ENCODE data around the gene BIRC7. TPM values are rescaled to one million over a fixed set of nuclear protein-coding genes. Genes with fewer than 3 reads are reported as not detected.

Gene BIRC7
- total RNA-seq, 1 donor from 2014 or later: not detected

GRCh38 chr20:63284981-63285524 is 49.3 kb downstream of the BIRC7 start:
- DNase-seq (ENCODE audit: missing footprints) (no peak), ATAC-seq (no peak)
- intact Hi-C loops (cut with DNase I): no loop called here

- intact Hi-C loops (cut with DNase I): no loop called here
- ATAC-seq (no peak), DNase-seq (ENCODE audit: missing footprints) (peak; percentile 61)
These were observed 50.2 kb downstream of the BIRC7 start for GRCh38 chr20:63285636-63286615.

GRCh38 chr20:63286781-63287696 is 51.3 kb downstream of the BIRC7 start:
- ATAC-seq (no peak), DNase-seq (ENCODE audit: missing footprints) (peak; percentile 57)
- intact Hi-C loops (cut with DNase I): no loop called here

- no peak for ATAC-seq
- peak; percentile 67 for DNase-seq (ENCODE audit: missing footprints)
- intact Hi-C loops (cut with DNase I): no loop called here
These were observed 52.2 kb downstream of the BIRC7 start for GRCh38 chr20:63287697-63288580.

GRCh38 chr20:63288581-63289251 is 53.0 kb downstream of the BIRC7 start:
- intact Hi-C loops (cut with DNase I): no loop called here
- ATAC-seq (no peak), DNase-seq (ENCODE audit: missing footprints) (peak; percentile 71)

- intact Hi-C loops (cut with DNase I): no loop called here
- no peak for ATAC-seq
- peak; percentile 37 for DNase-seq (ENCODE audit: missing footprints)
These were observed 53.8 kb downstream of the BIRC7 start for GRCh38 chr20:63289311-63290135.

Small RNAs within 50 kb of the gene (microRNA-seq; reads per million reads assigned to microRNA genes)
- gene MIR3196: not detected
- gene MIR4326: not detected

Other genes with a start within 250 kb of the BIRC7 start
- gene BHLHE23, start 228.9 kb upstream of the BIRC7 start, total RNA-seq: not detected
- 22.9 TPM for gene YTHDF1, start 19.8 kb upstream of the BIRC7 start, total RNA-seq
- not detected for gene NKAIN4, start 18.6 kb downstream of the BIRC7 start, total RNA-seq
- 28.8 TPM for gene ARFGAP1, start 36.9 kb downstream of the BIRC7 start, total RNA-seq
- not detected for gene COL20A1, start 57.3 kb downstream of the BIRC7 start, total RNA-seq
- gene CHRNA4, start 125.4 kb downstream of the BIRC7 start, total RNA-seq: 2.3 TPM
- 1.8 TPM for gene KCNQ2, start 236.8 kb downstream of the BIRC7 start, total RNA-seq

All from Right ventricle myocardium inferior (tissue), 1 donor.